K562 (cell line): ENCODE data around the gene INSIG1. TPM values are rescaled to one million over a fixed set of nuclear protein-coding genes. Genes with fewer than 3 reads are reported as not detected.

Experiments
- BRCA1 ChIP-seq, 2 experiments: fragments of 450-650 bp in 1 of 2; sonication (generic) in 1 of 2; formaldehyde crosslinking in 1 of 2; IDR thresholded peaks; 2 replicates each; pipeline versions ENCODE4 v1.5.0 to v1.6.1; 2017 to 2020; ENCODE audit warnings: mild to moderate bottlenecking in 1 of 2, missing genetic modification reagents in 1 of 2
- CBFA2T2 ChIP-seq: fragments of 450-650 bp; conservative IDR thresholded peaks from 2 replicates; pipeline ENCODE4 v1.6.1; 2017; ENCODE audit warnings: mild to moderate bottlenecking
- CUX1 ChIP-seq: fragments of 200-800 bp; sonication (Bioruptor generic); IDR thresholded peaks from 2 replicates; pipeline ENCODE4 v1.6.1; 2016; ENCODE audit warnings: missing genetic modification characterization, missing compliant biosample characterization
- EZH2 ChIP-seq: IDR thresholded peaks from 2 replicates; pipeline ENCODE4 v1.6.1; 2012; ENCODE audit warnings: low read depth, mild to moderate bottlenecking, inconsistent platforms, low read length, borderline replicate concordance
- FOS ChIP-seq: IDR thresholded peaks from 3 replicates; pipeline ENCODE4 v1.6.1; 2011; ENCODE audit not compliant: insufficient read length; ENCODE audit errors: extremely low read depth
- GATAD2A ChIP-seq: fragments of 450-650 bp; IDR thresholded peaks from 2 replicates; pipeline ENCODE4 v1.6.1; 2017
- HBP1 ChIP-seq: fragments of 450-650 bp; formaldehyde crosslinking; IDR thresholded peaks from 2 replicates; pipeline ENCODE4 v1.4.0; 2022; ENCODE audit warnings: missing genetic modification characterization
- ILF3 ChIP-seq: fragments of 450-650 bp; IDR thresholded peaks from 2 replicates; pipeline ENCODE4 v1.6.1; 2018; ENCODE audit warnings: antibody characterized with exemption, mild to moderate bottlenecking, moderate library complexity, borderline replicate concordance
- MAX ChIP-seq: sonication (generic); formaldehyde crosslinking; IDR thresholded peaks from 2 replicates; pipeline ENCODE4 v1.9.0; 2022; ENCODE audit warnings: mild to moderate bottlenecking, missing genetic modification reagents
- MXD1 ChIP-seq: fragments of 250-450 bp; sonication (Bioruptor Pico); IDR thresholded peaks from 2 replicates; pipeline ENCODE4 v1.8.0; 2021; ENCODE audit warnings: borderline replicate concordance, mild to moderate bottlenecking, moderate library complexity; ENCODE audit not compliant: poor library complexity, severe bottlenecking
- NCOA4 ChIP-seq: fragments of 450-650 bp; IDR thresholded peaks from 2 replicates; pipeline ENCODE4 v1.6.1; 2018; ENCODE audit warnings: mild to moderate bottlenecking; ENCODE audit not compliant: partially characterized antibody
- NR1H2 ChIP-seq: sonication (generic); formaldehyde crosslinking; IDR thresholded peaks from 2 replicates; pipeline ENCODE4 v1.4.0; 2020; ENCODE audit warnings: mild to moderate bottlenecking, missing genetic modification reagents
- RNF219 ChIP-seq: fragments of 250-450 bp; sonication (Bioruptor Pico); IDR thresholded peaks from 2 replicates; pipeline ENCODE4 v1.5.0; 2022; ENCODE audit warnings: mild to moderate bottlenecking
- SP1 ChIP-seq: sonication (generic); formaldehyde crosslinking; IDR thresholded peaks from 2 replicates; pipeline ENCODE4 v1.8.1; 2022; ENCODE audit warnings: mild to moderate bottlenecking, missing genetic modification reagents
- ZNF165 ChIP-seq: fragments of 250-450 bp; sonication (Bioruptor Pico); IDR thresholded peaks from 2 replicates; pipeline ENCODE4 v1.4.0; 2020; ENCODE audit warnings: borderline replicate concordance
- ZNF175 ChIP-seq: fragments of 200-800 bp; sonication (Bioruptor generic); IDR thresholded peaks from 2 replicates; pipeline ENCODE4 v1.6.1; 2016; ENCODE audit warnings: low read depth, mild to moderate bottlenecking, missing genetic modification characterization, missing compliant biosample characterization
- ZNF695 ChIP-seq: fragments of 450-650 bp; formaldehyde crosslinking; IDR thresholded peaks from 2 replicates; pipeline ENCODE4 v1.4.0; 2020; ENCODE audit warnings: mild to moderate bottlenecking, moderate library complexity
- polyA plus RNA-seq, 8 experiments: library from polyadenylated mRNA; depleted of rRNA in 4 of 8; stranded (reverse) in 5 of 8; unstranded in 3 of 8; fragments of >200 nt; fragmentation: Nextera tagmentation in 2 of 8; fragmentation: Illumina TruSeq in 1 of 8; extraction: Ambion mirVana in 2 of 8; extraction: Trizol in 1 of 8; gene quantifications; 2 replicates each; pipeline versions ENCODE4 v1.2.1 to v1.2.3, GENCODE V29; 2011 to 2014; ENCODE audit warnings: inconsistent platforms in 1 of 8, missing spikeins in 1 of 8
- total RNA-seq, 7 experiments: library from RNA; depleted of rRNA in 6 of 7; stranded (reverse); fragments of >200 nt in 6 of 7; fragmentation: Illumina TruSeq in 2 of 7; extraction: Trizol in 2 of 7; gene quantifications; 2 replicates each; pipeline versions ENCODE4 v1.2.1 to v1.2.3, GENCODE V29; 2011 to 2021; ENCODE audit warnings: low replicate concordance in 1 of 7

The INSIG1 gene
- total and polyA plus RNA-seq, 9 of the 15 experiments (the other 6 are each of a cell fraction or from before 2014, with no cell fraction given), result 57.1 to 787 (median 238) TPM

GRCh38 chr7:155324012-155324917 is 26.6 kb downstream of the INSIG1 start (continued):
- peak; percentile 79 for TF ChIP-seq ZNF695 (CRISPR knock-in tag)
- peak; percentile 98 for TF ChIP-seq ZNF175
- TF ChIP-seq MAX (CRISPR knock-in tag), result peak; percentile 74
- no peak for TF ChIP-seq HBP1 (CRISPR knock-in tag)
- no peak for TF ChIP-seq FOS
- no peak for TF ChIP-seq NR1H2 (CRISPR knock-in tag)
- TF ChIP-seq GATAD2A, result no peak; the same call in 1 of the 2 replicates
- TF ChIP-seq SP1 (CRISPR knock-in tag), result peak; percentile 91
- TF ChIP-seq CBFA2T2, result peak; percentile 100
- TF ChIP-seq ILF3, result no peak
- peak; percentile 88 for TF ChIP-seq NCOA4
- TF ChIP-seq EZH2, result no peak
- peak; percentile 71; the same call in 1 of the 2 replicates for TF ChIP-seq CUX1 (CRISPR knock-in tag)
- no peak for TF ChIP-seq MXD1 (CRISPR knock-in tag)
- TF ChIP-seq ZNF165 (CRISPR knock-in tag), result no peak
- peak; percentile 80; the same call in 1 of the 2 replicates for TF ChIP-seq RNF219
- no peak for TF ChIP-seq BRCA1 (IDR thresholded peaks at IDR 0.05)
- no peak for TF ChIP-seq BRCA1 (CRISPR knock-in tag; IDR thresholded peaks at IDR 0.05)
